Measurements from ENCODE around the gene PDE1A.

The PDE1A gene

DNA sequence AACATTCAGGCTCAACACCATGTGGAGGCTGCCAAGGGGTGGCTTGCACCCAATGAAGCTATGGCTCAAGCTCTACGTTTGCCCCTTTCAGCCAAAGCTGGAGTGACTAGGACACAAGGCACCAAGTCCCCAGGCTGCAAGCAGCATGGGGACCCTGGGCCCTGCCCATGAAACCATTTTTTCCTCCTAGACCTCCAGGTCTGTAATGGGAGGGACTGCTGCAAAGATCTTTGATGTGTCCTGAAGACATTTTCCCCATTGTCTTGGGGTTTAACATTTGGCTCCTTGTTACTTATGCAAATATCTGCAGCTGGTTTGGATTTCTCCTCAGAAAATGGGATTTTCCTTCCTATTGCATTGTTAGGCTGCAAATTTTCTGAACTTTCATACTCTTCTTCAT lies 51.0 kb downstream of the PDE1A start:
- no peak for TF ChIP-seq CTCF (IDR thresholded peaks at IDR 0.05; ENCODE audit: insufficient read depth, low read depth, low read length, missing control alignments)
- H3K4me3 ChIP-seq (ENCODE audit: low read depth, low read length) = no peak overlapping the region
- no peak for DNase-seq (ENCODE audit: low read depth)

GRCh38 chr2:182372661-182373060 lies 54.2 kb downstream of the PDE1A start:
- no peak overlapping the region for H3K4me3 ChIP-seq (ENCODE audit: low read depth, low read length)
- DNase-seq (ENCODE audit: low read depth) = no peak
- no peak for TF ChIP-seq CTCF (IDR thresholded peaks at IDR 0.05; ENCODE audit: insufficient read depth, low read depth, low read length, missing control alignments)

GRCh38 chr2:182368996-182369395 lies 57.8 kb downstream of the PDE1A start:
- TF ChIP-seq CTCF (IDR thresholded peaks at IDR 0.05; ENCODE audit: insufficient read depth, low read depth, low read length, missing control alignments) = no peak
- no peak for DNase-seq (ENCODE audit: low read depth)
- H3K4me3 ChIP-seq (ENCODE audit: low read depth, low read length) = no peak overlapping the region

DNA sequence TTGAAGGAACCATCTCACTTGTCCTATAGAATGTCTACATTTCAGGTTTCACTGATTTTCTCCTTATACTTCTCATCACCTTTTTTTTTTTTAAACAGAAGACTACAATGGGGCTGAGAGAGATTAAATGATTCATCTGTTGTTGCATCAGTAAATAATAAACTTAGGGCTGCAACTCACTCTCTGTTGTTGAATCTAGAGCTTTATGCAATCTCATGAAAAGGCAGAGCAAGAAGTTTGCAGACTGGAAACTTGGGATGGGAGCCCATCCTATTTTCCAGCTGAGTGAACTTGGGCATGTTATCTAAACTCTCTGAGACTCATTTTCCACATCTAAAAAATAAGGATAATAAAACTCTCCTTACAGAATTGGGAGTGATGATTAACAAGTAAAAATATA lies 58.4 kb downstream of the PDE1A start:
- no peak for DNase-seq (ENCODE audit: low read depth)
- H3K4me3 ChIP-seq (ENCODE audit: low read depth, low read length) = no peak overlapping the region
- TF ChIP-seq CTCF (IDR thresholded peaks at IDR 0.05; ENCODE audit: insufficient read depth, low read depth, low read length, missing control alignments) = no peak

- no peak overlapping the region for H3K4me3 ChIP-seq (ENCODE audit: low read depth, low read length)
- TF ChIP-seq CTCF (IDR thresholded peaks at IDR 0.05; ENCODE audit: insufficient read depth, low read depth, low read length, missing control alignments) = no peak
- no peak for DNase-seq (ENCODE audit: low read depth)
These were observed 59.4 kb downstream of the PDE1A start for GRCh38 chr2:182367401-182367800.

GRCh38 chr2:182366628-182367027 lies 60.2 kb downstream of the PDE1A start:
- DNase-seq (ENCODE audit: low read depth) = no peak
- TF ChIP-seq CTCF (IDR thresholded peaks at IDR 0.05; ENCODE audit: insufficient read depth, low read depth, low read length, missing control alignments) = no peak

DNA sequence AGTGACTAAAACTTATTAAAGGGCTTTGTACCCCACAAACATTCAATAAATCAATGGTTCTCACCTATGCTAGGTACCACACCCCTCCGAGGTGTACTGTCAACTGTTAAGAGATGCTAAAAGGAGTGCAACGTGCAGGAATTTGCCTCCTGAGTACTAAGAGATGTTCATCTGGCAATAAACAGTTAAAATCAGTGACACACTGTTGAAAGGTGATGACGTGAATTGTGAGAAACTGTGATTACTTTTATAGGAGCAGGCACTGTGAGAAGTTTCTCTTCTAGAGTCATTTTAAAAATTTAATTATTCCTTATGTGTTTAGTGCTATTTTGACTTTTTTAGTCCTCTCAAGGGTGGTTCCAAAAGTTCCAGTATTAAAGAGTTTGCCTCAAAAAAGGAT lies 61.0 kb downstream of the PDE1A start:
- no peak for TF ChIP-seq CTCF (IDR thresholded peaks at IDR 0.05; ENCODE audit: insufficient read depth, low read depth, low read length, missing control alignments)
- no peak for DNase-seq (ENCODE audit: low read depth)
- H3K4me3 ChIP-seq (ENCODE audit: low read depth, low read length) = no peak overlapping the region

More at GRCh38 chr2:182366628-182367027, 60.2 kb downstream of the PDE1A start:
- no peak overlapping the region for H3K4me3 ChIP-seq (ENCODE audit: low read depth, low read length)

All from GM12865 (cell line).